ENCODE data around the gene KLK3.

KLK3 gene

DNA sequence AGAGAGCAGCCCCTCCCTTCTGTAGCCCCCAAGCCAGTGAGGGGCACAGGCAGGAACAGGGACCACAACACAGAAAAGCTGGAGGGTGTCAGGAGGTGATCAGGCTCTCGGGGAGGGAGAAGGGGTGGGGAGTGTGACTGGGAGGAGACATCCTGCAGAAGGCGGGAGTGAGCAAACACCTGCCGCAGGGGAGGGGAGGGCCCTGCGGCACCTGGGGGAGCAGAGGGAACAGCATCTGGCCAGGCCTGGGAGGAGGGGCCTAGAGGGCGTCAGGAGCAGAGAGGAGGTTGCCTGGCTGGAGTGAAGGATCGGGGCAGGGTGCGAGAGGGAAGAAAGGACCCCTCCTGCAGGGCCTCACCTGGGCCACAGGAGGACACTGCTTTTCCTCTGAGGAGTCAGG is 4.2 kb downstream of the KLK3 start:
- no peak overlapping the region for H4K5ac ChIP-seq (ENCODE audit: low read length)
- no peak overlapping the region for H2BK5ac ChIP-seq (ENCODE audit: low read length)
- no peak overlapping the region for H3K4me2 ChIP-seq (ENCODE audit: low read length)
- no peaks in the 10 kb centered on the region for H3K36me3 ChIP-seq (ENCODE audit: control insufficient read depth, insufficient read depth, low read length)
- H3K4me1 ChIP-seq (ENCODE audit: control insufficient read depth, low read depth, low read length), result no peaks in the 10 kb centered on the region
- no peak overlapping the region for H3K18ac ChIP-seq (ENCODE audit: low read length)
- no peak overlapping the region for H2AK5ac ChIP-seq (ENCODE audit: low read length)
- H3K79me2 ChIP-seq (ENCODE audit: control insufficient read depth, insufficient read depth, low read length), result no peaks in the 10 kb centered on the region
- H3K27ac ChIP-seq (ENCODE audit: low read depth, low read length), result no peak overlapping the region
- no peak overlapping the region for H3K4ac ChIP-seq (ENCODE audit: low read depth, low read length)
- no peak overlapping the region for H2BK120ac ChIP-seq (ENCODE audit: low read depth, low read length)
- H3K23ac ChIP-seq (ENCODE audit: low read length), result no peak overlapping the region
- no peaks in the 10 kb centered on the region for H3K27me3 ChIP-seq (ENCODE audit: insufficient read depth, low read length, poor library complexity)
- no peak overlapping the region for H4K8ac ChIP-seq (ENCODE audit: low read depth, low read length)
- H3K79me1 ChIP-seq (ENCODE audit: low read length), result no peaks in the 10 kb centered on the region
- DNase-seq, result no peak
- H3K4me3 ChIP-seq (ENCODE audit: low read length), result no peak overlapping the region
- no CpG with 5 or more reads among the region's 7 CpGs for WGBS (ENCODE audit: extremely low coverage, insufficient coverage, low lambda C conversion rate)
- no peak overlapping the region for H3K9ac ChIP-seq (ENCODE audit: low read length)
- H3K56ac ChIP-seq (ENCODE audit: low read length), result no peak overlapping the region
- H2BK15ac ChIP-seq (replicated peaks; ENCODE audit: low read depth), result no peak overlapping the region

DNA sequence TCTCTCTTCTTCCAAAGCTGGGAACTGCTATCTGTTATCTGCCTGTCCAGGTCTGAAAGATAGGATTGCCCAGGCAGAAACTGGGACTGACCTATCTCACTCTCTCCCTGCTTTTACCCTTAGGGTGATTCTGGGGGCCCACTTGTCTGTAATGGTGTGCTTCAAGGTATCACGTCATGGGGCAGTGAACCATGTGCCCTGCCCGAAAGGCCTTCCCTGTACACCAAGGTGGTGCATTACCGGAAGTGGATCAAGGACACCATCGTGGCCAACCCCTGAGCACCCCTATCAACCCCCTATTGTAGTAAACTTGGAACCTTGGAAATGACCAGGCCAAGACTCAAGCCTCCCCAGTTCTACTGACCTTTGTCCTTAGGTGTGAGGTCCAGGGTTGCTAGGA is 5.1 kb downstream of the KLK3 start:
- Histone ChIP-seq H3K36me3 (ENCODE audit: control insufficient read depth, insufficient read depth, low read length) (no peaks in the 10 kb centered on the region), H3K27me3 (ENCODE audit: insufficient read depth, low read length, poor library complexity) (no peaks in the 10 kb centered on the region), H3K4me3 (ENCODE audit: low read length) (no peak overlapping the region), H4K8ac (ENCODE audit: low read depth, low read length) (no peak overlapping the region), H2BK15ac (replicated peaks; ENCODE audit: low read depth) (no peak overlapping the region), H3K79me2 (ENCODE audit: control insufficient read depth, insufficient read depth, low read length) (no peaks in the 10 kb centered on the region), H3K4me1 (ENCODE audit: control insufficient read depth, low read depth, low read length) (no peaks in the 10 kb centered on the region), H2BK120ac (ENCODE audit: low read depth, low read length) (no peak overlapping the region), H3K56ac (ENCODE audit: low read length) (no peak overlapping the region), H4K5ac (ENCODE audit: low read length) (no peak overlapping the region), H3K9ac (ENCODE audit: low read length) (no peak overlapping the region), H3K27ac (ENCODE audit: low read depth, low read length) (no peak overlapping the region), H2AK5ac (ENCODE audit: low read length) (no peak overlapping the region), H3K23ac (ENCODE audit: low read length) (no peak overlapping the region), H2BK5ac (ENCODE audit: low read length) (no peak overlapping the region), H3K79me1 (ENCODE audit: low read length) (no peaks in the 10 kb centered on the region), H3K4ac (ENCODE audit: low read depth, low read length) (no peak overlapping the region), H3K18ac (ENCODE audit: low read length) (no peak overlapping the region), H3K4me2 (ENCODE audit: low read length) (no peak overlapping the region)
- no peak for DNase-seq
- no CpG with 5 or more reads among the region's 4 CpGs for WGBS (ENCODE audit: extremely low coverage, insufficient coverage, low lambda C conversion rate)

DNA sequence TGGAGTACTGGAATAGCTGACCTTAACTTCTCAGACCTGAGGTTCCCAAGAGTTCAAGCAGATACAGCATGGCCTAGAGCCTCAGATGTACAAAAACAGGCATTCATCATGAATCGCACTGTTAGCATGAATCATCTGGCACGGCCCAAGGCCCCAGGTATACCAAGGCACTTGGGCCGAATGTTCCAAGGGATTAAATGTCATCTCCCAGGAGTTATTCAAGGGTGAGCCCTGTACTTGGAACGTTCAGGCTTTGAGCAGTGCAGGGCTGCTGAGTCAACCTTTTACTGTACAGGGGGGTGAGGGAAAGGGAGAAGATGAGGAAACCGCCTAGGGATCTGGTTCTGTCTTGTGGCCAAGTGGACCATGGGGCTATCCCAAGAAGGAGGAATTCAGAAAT is 6.3 kb downstream of the KLK3 start:
- Histone ChIP-seq H3K36me3 (ENCODE audit: control insufficient read depth, insufficient read depth, low read length) (no peaks in the 10 kb centered on the region), H2BK15ac (replicated peaks; ENCODE audit: low read depth) (no peak overlapping the region), H3K4me2 (ENCODE audit: low read length) (no peak overlapping the region), H3K56ac (ENCODE audit: low read length) (no peak overlapping the region), H3K4me1 (ENCODE audit: control insufficient read depth, low read depth, low read length) (no peaks in the 10 kb centered on the region), H2AK5ac (ENCODE audit: low read length) (no peak overlapping the region), H3K4ac (ENCODE audit: low read depth, low read length) (no peak overlapping the region), H3K27me3 (ENCODE audit: insufficient read depth, low read length, poor library complexity) (no peaks in the 10 kb centered on the region), H3K79me1 (ENCODE audit: low read length) (no peaks in the 10 kb centered on the region), H4K8ac (ENCODE audit: low read depth, low read length) (no peak overlapping the region), H3K9ac (ENCODE audit: low read length) (no peak overlapping the region), H3K23ac (ENCODE audit: low read length) (no peak overlapping the region), H3K4me3 (ENCODE audit: low read length) (no peak overlapping the region), H2BK5ac (ENCODE audit: low read length) (no peak overlapping the region), H3K18ac (ENCODE audit: low read length) (no peak overlapping the region), H3K27ac (ENCODE audit: low read depth, low read length) (no peak overlapping the region), H3K79me2 (ENCODE audit: control insufficient read depth, insufficient read depth, low read length) (no peaks in the 10 kb centered on the region), H2BK120ac (ENCODE audit: low read depth, low read length) (no peak overlapping the region), H4K5ac (ENCODE audit: low read length) (no peak overlapping the region)
- no CpG with 5 or more reads among the region's 5 CpGs for WGBS (ENCODE audit: extremely low coverage, insufficient coverage, low lambda C conversion rate)
- no peak for DNase-seq

DNA sequence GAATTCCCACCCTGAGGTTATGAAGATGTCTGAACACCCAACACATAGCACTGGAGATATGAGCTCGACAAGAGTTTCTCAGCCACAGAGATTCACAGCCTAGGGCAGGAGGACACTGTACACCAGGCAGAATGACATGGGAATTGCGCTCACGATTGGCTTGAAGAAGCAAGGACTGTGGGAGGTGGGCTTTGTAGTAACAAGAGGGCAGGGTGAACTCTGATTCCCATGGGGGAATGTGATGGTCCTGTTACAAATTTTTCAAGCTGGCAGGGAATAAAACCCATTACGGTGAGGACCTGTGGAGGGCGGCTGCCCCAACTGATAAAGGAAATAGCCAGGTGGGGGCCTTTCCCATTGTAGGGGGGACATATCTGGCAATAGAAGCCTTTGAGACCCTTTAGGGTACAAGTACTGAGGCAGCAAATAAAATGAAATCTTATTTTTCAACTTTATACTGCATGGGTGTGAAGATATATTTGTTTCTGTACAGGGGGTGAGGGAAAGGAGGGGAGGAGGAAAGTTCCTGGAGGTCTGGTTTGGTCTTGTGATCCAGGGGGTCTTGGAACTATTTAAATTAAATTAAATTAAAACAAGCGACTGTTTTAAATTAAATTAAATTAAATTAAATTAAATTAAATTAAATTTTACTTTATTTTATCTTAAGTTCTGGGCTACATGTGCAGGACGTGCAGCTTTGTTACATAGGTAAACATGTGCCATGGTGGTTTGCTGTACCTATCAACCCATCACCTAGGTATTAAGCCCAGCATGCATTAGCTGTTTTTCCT is 7.0 kb downstream of the KLK3 start:
- Histone ChIP-seq H3K79me2 (ENCODE audit: control insufficient read depth, insufficient read depth, low read length) (no peaks in the 10 kb centered on the region), H4K8ac (ENCODE audit: low read depth, low read length) (no peak overlapping the region), H3K23ac (ENCODE audit: low read length) (no peak overlapping the region), H3K4ac (ENCODE audit: low read depth, low read length) (no peak overlapping the region), H2BK120ac (ENCODE audit: low read depth, low read length) (no peak overlapping the region), H3K27ac (ENCODE audit: low read depth, low read length) (no peak overlapping the region), H3K27me3 (ENCODE audit: insufficient read depth, low read length, poor library complexity) (no peaks in the 10 kb centered on the region), H3K4me3 (ENCODE audit: low read length) (no peak overlapping the region), H3K4me2 (ENCODE audit: low read length) (no peak overlapping the region), H2AK5ac (ENCODE audit: low read length) (no peak overlapping the region), H3K18ac (ENCODE audit: low read length) (no peak overlapping the region), H3K36me3 (ENCODE audit: control insufficient read depth, insufficient read depth, low read length) (no peaks in the 10 kb centered on the region), H4K5ac (ENCODE audit: low read length) (no peak overlapping the region), H2BK5ac (ENCODE audit: low read length) (no peak overlapping the region), H3K79me1 (ENCODE audit: low read length) (no peaks in the 10 kb centered on the region), H2BK15ac (replicated peaks; ENCODE audit: low read depth) (no peak overlapping the region), H3K56ac (ENCODE audit: low read length) (no peak overlapping the region), H3K9ac (ENCODE audit: low read length) (no peak overlapping the region), H3K4me1 (ENCODE audit: control insufficient read depth, low read depth, low read length) (no peaks in the 10 kb centered on the region)
- no CpG with 5 or more reads among the region's 7 CpGs for WGBS (ENCODE audit: extremely low coverage, insufficient coverage, low lambda C conversion rate)
- no peak for DNase-seq

DNA sequence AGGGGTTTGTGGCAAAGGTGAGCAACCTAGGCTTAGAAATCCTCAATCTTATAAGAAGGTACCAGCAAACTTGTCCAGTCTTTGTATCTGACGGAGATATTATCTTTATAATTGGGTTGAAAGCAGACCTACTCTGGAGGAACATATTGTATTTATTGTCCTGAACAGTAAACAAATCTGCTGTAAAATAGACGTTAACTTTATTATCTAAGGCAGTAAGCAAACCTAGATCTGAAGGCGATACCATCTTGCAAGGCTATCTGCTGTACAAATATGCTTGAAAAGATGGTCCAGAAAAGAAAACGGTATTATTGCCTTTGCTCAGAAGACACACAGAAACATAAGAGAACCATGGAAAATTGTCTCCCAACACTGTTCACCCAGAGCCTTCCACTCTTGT is 14.8 kb downstream of the KLK3 start:
- H4K8ac ChIP-seq (ENCODE audit: low read depth, low read length), result no peak overlapping the region
- H2BK5ac ChIP-seq (ENCODE audit: low read length), result no peak overlapping the region
- no peak overlapping the region for H3K4me3 ChIP-seq (ENCODE audit: low read length)
- no peak overlapping the region for H3K4me2 ChIP-seq (ENCODE audit: low read length)
- H3K27me3 ChIP-seq (ENCODE audit: insufficient read depth, low read length, poor library complexity), result no peaks in the 10 kb centered on the region
- H2BK15ac ChIP-seq (replicated peaks; ENCODE audit: low read depth), result no peak overlapping the region
- H3K4ac ChIP-seq (ENCODE audit: low read depth, low read length), result no peak overlapping the region
- H4K5ac ChIP-seq (ENCODE audit: low read length), result no peak overlapping the region
- no peak overlapping the region for H3K27ac ChIP-seq (ENCODE audit: low read depth, low read length)
- H2BK120ac ChIP-seq (ENCODE audit: low read depth, low read length), result no peak overlapping the region
- no peaks in the 10 kb centered on the region for H3K4me1 ChIP-seq (ENCODE audit: control insufficient read depth, low read depth, low read length)
- H3K9ac ChIP-seq (ENCODE audit: low read length), result no peak overlapping the region
- H3K79me1 ChIP-seq (ENCODE audit: low read length), result no peaks in the 10 kb centered on the region
- H3K56ac ChIP-seq (ENCODE audit: low read length), result no peak overlapping the region
- WGBS (ENCODE audit: extremely low coverage, insufficient coverage, low lambda C conversion rate), result no CpG with 5 or more reads among the region's 4 CpGs
- H3K23ac ChIP-seq (ENCODE audit: low read length), result no peak overlapping the region
- no peak overlapping the region for H3K18ac ChIP-seq (ENCODE audit: low read length)
- no peak for DNase-seq
- no peaks in the 10 kb centered on the region for H3K79me2 ChIP-seq (ENCODE audit: control insufficient read depth, insufficient read depth, low read length)
- no peak overlapping the region for H2AK5ac ChIP-seq (ENCODE audit: low read length)
- H3K36me3 ChIP-seq (ENCODE audit: control insufficient read depth, insufficient read depth, low read length), result no peaks in the 10 kb centered on the region

Measured in mesendoderm (in vitro differentiated cells).